ENCODE results near the gene PCGF1. TPM values are rescaled to one million over a fixed set of nuclear protein-coding genes. Genes with fewer than 3 reads are reported as not detected.

The PCGF1 gene
- total RNA-seq, 2 donors from 2014 or later: 13.6 to 14.7 TPM

- Histone ChIP-seq H3K36me3 (no peaks in the 10 kb centered on the region), H3K27ac (no peak overlapping the region), H3K9me3 (no peaks in the 10 kb centered on the region), H3K27me3 (replicated peaks; ENCODE audit: insufficient read depth) (peaks cover 40% of the 10 kb centered on the region), H3K4me1 (replicated peaks) (peaks cover 16% of the 10 kb centered on the region), H3K4me3 (no peak overlapping the region)
- intact Hi-C loops (cut with DNase I): no loop called here
- no peak for DNase-seq (ENCODE audit: low spot score)
- no peak for TF ChIP-seq CTCF (IDR thresholded peaks at IDR 0.05)
- TF ChIP-seq POLR2AphosphoS5 (IDR thresholded peaks at IDR 0.05): no peak
- no peak for TF ChIP-seq POLR2A (IDR thresholded peaks at IDR 0.05)
- WGBS: 26% methylated on average over 11 of the region's 11 CpGs
Measured at GRCh38 chr2:74511104-74511989, 3.9 kb upstream of the PCGF1 start.

GRCh38 chr2:74510272-74510671 is 2.8 kb upstream of the PCGF1 start:
- H3K27me3 ChIP-seq (replicated peaks; ENCODE audit: insufficient read depth): peaks cover 29% of the 10 kb centered on the region
- H3K4me1 ChIP-seq (replicated peaks): peaks cover 18% of the 10 kb centered on the region
- 74% methylated on average over 4 of the region's 4 CpGs for WGBS
- no peak for DNase-seq (ENCODE audit: low spot score)
- peaks cover 0 to 5% of the 10 kb centered on the region in 2 donors for H3K36me3 ChIP-seq
- TF ChIP-seq POLR2AphosphoS5 (IDR thresholded peaks at IDR 0.05) (no peak), POLR2A (IDR thresholded peaks at IDR 0.05) (no peak), CTCF (IDR thresholded peaks at IDR 0.05) (no peak)
- no peaks in the 10 kb centered on the region for H3K9me3 ChIP-seq
- no peak overlapping the region for H3K27ac ChIP-seq
- intact Hi-C loops (cut with DNase I): no loop called here
- no peak overlapping the region for H3K4me3 ChIP-seq

GRCh38 chr2:74507926-74508520 is 528 bp upstream of the PCGF1 start:
- peaks cover 11% of the 10 kb centered on the region for H3K27me3 ChIP-seq (replicated peaks; ENCODE audit: insufficient read depth)
- peak overlapping the region; percentile 99 for H3K27ac ChIP-seq
- H3K4me1 ChIP-seq (replicated peaks): peaks cover 12% of the 10 kb centered on the region
- WGBS: 11% methylated on average over 38 of the region's 38 CpGs
- peak overlapping the region; percentile 82 for H3K4me3 ChIP-seq
- TF ChIP-seq POLR2A (IDR thresholded peaks at IDR 0.05): no peak
- TF ChIP-seq POLR2AphosphoS5 (IDR thresholded peaks at IDR 0.05): no peak
- no peak for TF ChIP-seq CTCF (IDR thresholded peaks at IDR 0.05)
- no peaks in the 10 kb centered on the region for H3K9me3 ChIP-seq
- DNase-seq (ENCODE audit: low spot score): no peak
- intact Hi-C loops (cut with DNase I): no loop called here
- peaks cover 0 to 12% of the 10 kb centered on the region in 2 donors for H3K36me3 ChIP-seq

GRCh38 chr2:74505448-74506246 is 1.8 kb downstream of the PCGF1 start:
- H3K4me1 ChIP-seq (replicated peaks): peaks cover 12% of the 10 kb centered on the region
- no peak for DNase-seq (ENCODE audit: low spot score)
- intact Hi-C loops (cut with DNase I): no loop called here
- H3K27me3 ChIP-seq (replicated peaks; ENCODE audit: insufficient read depth): peaks cover 4% of the 10 kb centered on the region
- no peaks in the 10 kb centered on the region for H3K9me3 ChIP-seq
- H3K36me3 ChIP-seq: peaks cover 0 to 12% of the 10 kb centered on the region in 2 donors
- 98% methylated on average over 14 of the region's 14 CpGs for WGBS
- H3K27ac ChIP-seq: no peak overlapping the region
- H3K4me3 ChIP-seq: no peak overlapping the region
- TF ChIP-seq CTCF (IDR thresholded peaks at IDR 0.05) (no peak), POLR2A (IDR thresholded peaks at IDR 0.05) (no peak), POLR2AphosphoS5 (IDR thresholded peaks at IDR 0.05) (no peak)
